Endothelial cell (in vitro differentiated cells): ENCODE data around the gene CLDN2. TPM values are rescaled to one million over a fixed set of nuclear protein-coding genes. Genes with fewer than 3 reads are reported as not detected.
"Not testable (repeated sequence)": the region's sequence is repeated elsewhere in the genome, so short reads cannot be mapped to it uniquely, and the experiment has no call there.

ENCODE experiments used
- DNase-seq: peaks from one replicate; pipeline ENCODE4 v3.0.0; 2021; ENCODE audit warnings: low spot score
- H3K27ac Mint-ChIP-seq: one replicate; pipeline ENCODE4 v1.8.0; 2021; ENCODE audit warnings: mixed read lengths, inconsistent platforms; ENCODE audit not compliant: unreplicated experiment
- H3K27me3 Mint-ChIP-seq: one replicate; pipeline ENCODE4 v1.8.0; 2021; ENCODE audit warnings: mild to moderate bottlenecking, moderate library complexity, mixed read lengths, inconsistent platforms; ENCODE audit not compliant: unreplicated experiment
- H3K36me3 Mint-ChIP-seq: one replicate; pipeline ENCODE4 v1.8.0; 2021; ENCODE audit warnings: mild to moderate bottlenecking, low read depth, mixed read lengths, inconsistent platforms; ENCODE audit not compliant: unreplicated experiment
- H3K4me1 Mint-ChIP-seq: one replicate; pipeline ENCODE4 v1.8.0; 2021; ENCODE audit warnings: mild to moderate bottlenecking, mixed read lengths, inconsistent platforms; ENCODE audit not compliant: unreplicated experiment
- H3K4me3 Mint-ChIP-seq: one replicate; pipeline ENCODE4 v1.8.0; 2021; ENCODE audit warnings: mild to moderate bottlenecking, mixed read lengths, inconsistent platforms; ENCODE audit not compliant: unreplicated experiment
- H3K9me3 Mint-ChIP-seq: one replicate; pipeline ENCODE4 v1.8.0; 2021; ENCODE audit warnings: mixed read lengths, inconsistent platforms; ENCODE audit not compliant: unreplicated experiment
- long read RNA-seq: library from polyadenylated mRNA; unstranded; transcript quantifications from one replicate; pipeline ENCODE4 v2.0.0, GENCODE V29; 2020; ENCODE audit not compliant: unreplicated experiment
- total RNA-seq: library from RNA; stranded (reverse); fragmentation: NEBNext Ultra II Directional; extraction: Animal tissue kit (Norgen Biotek cat#: 25700); gene quantifications from one replicate; pipeline ENCODE4 v1.2.1, GENCODE V29; 2021; ENCODE audit not compliant: unreplicated experiment
- TF ChIP-seq, protein P1 (sequence below): fragments of 200-600 bp; sonication (generic); IDR thresholded peaks from one replicate; pipeline ENCODE4 v1.5.0; 2021; ENCODE audit warnings: antibody characterized with exemption; ENCODE audit not compliant: unreplicated experiment

Gene CLDN2, protein sequence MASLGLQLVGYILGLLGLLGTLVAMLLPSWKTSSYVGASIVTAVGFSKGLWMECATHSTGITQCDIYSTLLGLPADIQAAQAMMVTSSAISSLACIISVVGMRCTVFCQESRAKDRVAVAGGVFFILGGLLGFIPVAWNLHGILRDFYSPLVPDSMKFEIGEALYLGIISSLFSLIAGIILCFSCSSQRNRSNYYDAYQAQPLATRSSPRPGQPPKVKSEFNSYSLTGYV
- total RNA-seq = not detected
- long read RNA-seq = 0 reads

DNA sequence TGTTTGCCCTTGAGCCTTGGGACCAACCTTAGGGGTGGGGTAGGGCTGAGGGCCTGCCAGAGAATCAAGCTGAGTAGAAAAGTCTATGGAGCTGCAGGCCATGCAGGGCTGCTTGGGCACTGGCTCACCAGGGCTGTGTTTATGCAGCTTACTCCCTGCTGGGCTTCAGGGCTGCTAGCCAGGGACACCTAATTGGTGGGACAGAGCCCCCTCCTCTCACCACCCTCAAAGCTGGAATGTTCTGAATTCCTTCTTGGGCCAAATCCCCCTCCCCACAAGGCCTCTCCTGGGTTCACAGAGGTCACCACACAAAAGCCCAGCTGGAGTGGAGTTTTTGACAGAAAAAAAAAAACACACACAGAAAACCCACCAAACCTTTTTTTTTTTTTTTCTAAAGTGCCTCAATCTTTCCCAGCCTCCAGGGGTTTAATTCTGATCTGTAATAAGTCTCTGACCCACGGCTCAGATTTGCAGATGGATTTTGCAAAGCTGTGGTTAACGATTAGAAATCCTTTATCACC, at the start of gene CLDN2:
TSS of gene CLDN2 (plus strand) at position 471 of the 521 bp plus-strand sequence. CDS start 7,827 bp downstream, outside the sequence.
- Mint-ChIP-seq H3K36me3 (no peaks in the 10 kb centered on the region), H3K27ac (no peak within 1 kb of the TSS), H3K4me1 (no peaks in the 10 kb centered on the region), H3K4me3 (no peak within 1 kb of the TSS), H3K27me3 (no peaks in the 10 kb centered on the region), H3K9me3 (no peaks in the 10 kb centered on the region)
- no peak for DNase-seq
- TF ChIP-seq, protein P1, sequence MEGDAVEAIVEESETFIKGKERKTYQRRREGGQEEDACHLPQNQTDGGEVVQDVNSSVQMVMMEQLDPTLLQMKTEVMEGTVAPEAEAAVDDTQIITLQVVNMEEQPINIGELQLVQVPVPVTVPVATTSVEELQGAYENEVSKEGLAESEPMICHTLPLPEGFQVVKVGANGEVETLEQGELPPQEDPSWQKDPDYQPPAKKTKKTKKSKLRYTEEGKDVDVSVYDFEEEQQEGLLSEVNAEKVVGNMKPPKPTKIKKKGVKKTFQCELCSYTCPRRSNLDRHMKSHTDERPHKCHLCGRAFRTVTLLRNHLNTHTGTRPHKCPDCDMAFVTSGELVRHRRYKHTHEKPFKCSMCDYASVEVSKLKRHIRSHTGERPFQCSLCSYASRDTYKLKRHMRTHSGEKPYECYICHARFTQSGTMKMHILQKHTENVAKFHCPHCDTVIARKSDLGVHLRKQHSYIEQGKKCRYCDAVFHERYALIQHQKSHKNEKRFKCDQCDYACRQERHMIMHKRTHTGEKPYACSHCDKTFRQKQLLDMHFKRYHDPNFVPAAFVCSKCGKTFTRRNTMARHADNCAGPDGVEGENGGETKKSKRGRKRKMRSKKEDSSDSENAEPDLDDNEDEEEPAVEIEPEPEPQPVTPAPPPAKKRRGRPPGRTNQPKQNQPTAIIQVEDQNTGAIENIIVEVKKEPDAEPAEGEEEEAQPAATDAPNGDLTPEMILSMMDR = no peak

DNA sequence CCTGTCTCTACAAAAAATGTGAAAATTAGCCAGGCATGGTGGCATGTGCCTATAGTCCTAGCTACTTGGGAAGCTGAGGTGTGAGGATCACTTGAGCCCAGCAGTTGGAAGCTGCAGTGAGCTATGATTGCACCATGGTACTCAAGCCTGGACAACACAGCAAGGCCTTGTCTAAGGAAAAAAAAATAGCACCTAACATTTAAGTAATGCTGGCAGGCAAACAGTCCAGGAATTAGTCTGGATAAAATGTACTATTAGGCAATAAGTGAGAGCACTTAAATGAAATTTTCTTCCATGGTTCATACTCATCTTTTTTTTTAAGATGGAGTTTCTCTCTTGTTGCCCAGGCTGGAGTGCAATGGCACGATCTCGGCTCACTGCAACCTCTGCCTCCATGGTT, 47.4 kb upstream of the CLDN2 start:
- H3K4me3 Mint-ChIP-seq, H3K9me3 Mint-ChIP-seq, H3K4me1 Mint-ChIP-seq, H3K36me3 Mint-ChIP-seq, H3K27me3 Mint-ChIP-seq, H3K27ac Mint-ChIP-seq, DNase-seq: not testable (repeated sequence)

DNA sequence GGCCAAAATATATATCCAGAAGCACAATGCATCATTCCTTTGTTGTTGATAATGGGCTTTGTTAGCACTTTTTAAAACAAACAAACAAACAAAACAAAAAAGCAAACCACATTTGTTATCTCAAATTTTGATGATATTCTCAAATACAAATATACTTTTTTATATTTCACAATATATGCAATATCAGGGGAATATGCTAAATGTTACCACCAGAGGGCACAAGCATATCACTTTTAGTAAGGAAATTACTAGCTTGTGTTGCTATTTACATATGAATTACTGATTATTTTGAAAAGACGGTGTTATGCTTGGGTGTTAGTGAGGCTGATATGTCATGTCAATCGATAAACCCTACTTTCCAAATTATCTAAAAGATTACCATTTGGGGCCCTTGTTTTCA, 46.1 kb upstream of the CLDN2 start:
- Mint-ChIP-seq H3K9me3 (no peaks in the 10 kb centered on the region), H3K4me3 (no peak overlapping the region), H3K36me3 (no peaks in the 10 kb centered on the region), H3K4me1 (no peaks in the 10 kb centered on the region), H3K27me3 (no peaks in the 10 kb centered on the region), H3K27ac (no peak overlapping the region)
- no peak for DNase-seq
- TF ChIP-seq, protein P1 = peak; percentile 69

DNA sequence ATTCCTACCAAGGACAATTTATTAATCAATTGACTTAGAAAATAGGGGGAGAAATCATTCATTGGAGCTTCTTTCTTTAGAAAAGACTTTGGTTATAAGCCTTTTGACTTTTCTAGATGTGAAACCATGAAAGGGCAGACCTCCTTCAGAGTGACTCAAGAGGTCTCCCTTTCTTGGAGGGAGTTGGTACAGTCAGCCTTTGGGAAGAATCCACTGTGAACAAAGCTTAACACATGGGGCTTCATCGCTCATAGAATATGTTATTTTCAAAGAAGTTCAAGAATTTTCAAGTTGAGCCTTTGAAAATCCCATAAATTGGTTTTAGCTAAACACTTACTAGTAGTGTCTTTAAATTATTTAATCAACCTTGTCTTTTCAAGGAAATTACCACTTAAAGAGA, 45.1 kb upstream of the CLDN2 start:
- TF ChIP-seq, protein P1 = no peak
- no peak overlapping the region for H3K4me3 Mint-ChIP-seq
- no peaks in the 10 kb centered on the region for H3K27me3 Mint-ChIP-seq
- H3K27ac Mint-ChIP-seq = no peak overlapping the region
- H3K36me3 Mint-ChIP-seq = no peaks in the 10 kb centered on the region
- H3K4me1 Mint-ChIP-seq = no peaks in the 10 kb centered on the region
- DNase-seq = no peak
- no peaks in the 10 kb centered on the region for H3K9me3 Mint-ChIP-seq

DNA sequence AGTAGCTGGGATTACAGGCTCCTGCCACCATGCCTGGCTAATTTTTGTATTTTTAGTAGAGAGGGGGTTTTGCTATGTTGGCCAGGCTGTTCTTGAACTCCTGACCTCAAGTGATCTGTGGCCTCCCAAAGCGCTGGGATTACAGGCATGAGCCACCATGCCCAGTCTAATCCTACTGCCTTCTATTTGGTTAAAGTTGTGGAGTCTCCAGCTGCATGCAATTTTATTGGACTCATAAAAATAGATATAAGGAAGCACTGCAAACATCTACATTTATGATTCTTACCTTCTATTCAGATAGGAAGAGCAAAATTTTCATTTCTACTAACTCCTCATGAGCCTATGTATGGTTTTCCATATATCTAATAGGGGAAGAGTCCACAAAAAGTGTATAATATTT, 30.7 kb upstream of the CLDN2 start:
- no peaks in the 10 kb centered on the region for H3K36me3 Mint-ChIP-seq
- TF ChIP-seq, protein P1 = no peak
- no peak overlapping the region for H3K27ac Mint-ChIP-seq
- no peaks in the 10 kb centered on the region for H3K9me3 Mint-ChIP-seq
- no peak for DNase-seq
- no peak overlapping the region for H3K4me3 Mint-ChIP-seq
- no peaks in the 10 kb centered on the region for H3K4me1 Mint-ChIP-seq
- no peaks in the 10 kb centered on the region for H3K27me3 Mint-ChIP-seq
